Tibial nerve (tissue), 4 donors: ENCODE measurements around the gene ZNF497. TPM values are rescaled to one million over a fixed set of nuclear protein-coding genes. Genes with fewer than 3 reads are reported as not detected.

Source experiments
- DNase-seq, 2 donors: peaks; one replicate each; pipeline ENCODE4 v3.0.0-alpha.2; 2019; ENCODE audit warnings: low spot score in 2 of 2
- H3K27ac ChIP-seq, 4 donors: fragments of 200-600 bp; sonication (generic) in 3 of 4; one replicate each; pipeline ENCODE4 v1.5.1; 2017 to 2019; ENCODE audit warnings: mild to moderate bottlenecking in 1 of 4
- H3K27me3 ChIP-seq, 2 donors: fragments of 200-600 bp; sonication (generic) in 1 of 2; one replicate each; pipeline versions ENCODE4 v1.5.1 to v1.6.0; 2017 to 2019
- H3K36me3 ChIP-seq, 3 donors: fragments of 200-600 bp; sonication (generic); one replicate each; pipeline ENCODE4 v1.5.1; 2018 to 2019
- H3K4me1 ChIP-seq, 4 donors: fragments of 200-600 bp; sonication (generic) in 3 of 4; one replicate each; pipeline ENCODE4 v1.5.1; 2017 to 2019
- H3K4me3 ChIP-seq, 4 donors: fragments of 200-600 bp; sonication (generic) in 3 of 4; one replicate each; pipeline ENCODE4 v1.5.1; 2017 to 2019; ENCODE audit warnings: mild to moderate bottlenecking in 1 of 4, moderate library complexity in 1 of 4
- H3K9me3 ChIP-seq, 4 donors: fragments of 200-600 bp; sonication (generic) in 3 of 4; one replicate each; pipeline ENCODE4 v1.5.1; 2017 to 2019
- CTCF ChIP-seq, 5 experiments: fragments of 200-600 bp in 3 of 5; fragments of 450-650 bp in 2 of 5; sonication (generic) in 3 of 5; IDR thresholded peaks; one replicate each; pipeline ENCODE4 v1.5.1; 2016 to 2019; ENCODE audit warnings: antibody characterized with exemption in 5 of 5, mild to moderate bottlenecking in 3 of 5, moderate library complexity in 2 of 5
- EP300 ChIP-seq, 2 donors: sonication (generic); formaldehyde crosslinking; IDR thresholded peaks; one replicate each; pipeline ENCODE4 v1.6.1; 2017; ENCODE audit warnings: antibody characterized with exemption in 2 of 2, mild to moderate bottlenecking in 1 of 2
- POLR2A ChIP-seq, 2 donors: fragments of 450-650 bp; IDR thresholded peaks; one replicate each; pipeline ENCODE4 v1.6.1; 2017; ENCODE audit warnings: antibody characterized with exemption in 2 of 2, mild to moderate bottlenecking in 2 of 2, moderate library complexity in 2 of 2
- WGBS, 2 donors: methylation state at CpG; one replicate each; pipeline ENCODE4 v1.1.5; 2018; 5-methylcytosine and 5-hydroxymethylcytosine counted together
- small RNA-seq: library from RNA; depleted of rRNA; stranded (forward); fragments of <200 nt; gene quantifications from one replicate; pipeline ENCODE3, GENCODE V24; 2016
- total RNA-seq, 4 donors: library from RNA; depleted of rRNA; stranded (reverse); fragments of >200 nt; gene quantifications; one replicate each; pipeline ENCODE4 v1.1.0, GENCODE V29; 2016

Gene ZNF497
- total RNA-seq, 4 donors from 2014 or later, result 2.9 to 6.5 (median 3.9) TPM

GRCh38 chr19:58307736-58308135 lies 54.8 kb downstream of the ZNF497 start:
- no peak for TF ChIP-seq POLR2A (IDR thresholded peaks at IDR 0.05)
- TF ChIP-seq CTCF (IDR thresholded peaks at IDR 0.05), result no peak
- Histone ChIP-seq H3K27me3 (no peaks in the 10 kb centered on the region), H3K27ac (no peak overlapping the region), H3K4me1 (peaks cover 0 to 29% (median 14%) of the 10 kb centered on the region in 4 donors), H3K9me3 (peaks cover 0 to 2% (median 0%) of the 10 kb centered on the region in 4 donors), H3K4me3 (no peak overlapping the region), H3K36me3 (peaks cover 3 to 66% (median 15%) of the 10 kb centered on the region in 3 donors)
- no peak for DNase-seq
- WGBS, 2 donors, result 93 to 97% methylated on average over 4 of the region's 4 CpGs

GRCh38 chr19:58305932-58306323 lies 56.6 kb downstream of the ZNF497 start:
- peaks cover 0 to 61% (median 5%) of the 10 kb centered on the region in 3 donors for H3K36me3 ChIP-seq
- no peak for DNase-seq
- WGBS, 2 donors, result 53 to 66% methylated on average over 12 of the region's 12 CpGs
- no peak for TF ChIP-seq CTCF (IDR thresholded peaks at IDR 0.05)
- TF ChIP-seq POLR2A (IDR thresholded peaks at IDR 0.05), result no peak
- TF ChIP-seq EP300 (IDR thresholded peaks at IDR 0.05), result no peak
- H3K4me1 ChIP-seq, result peaks cover 0 to 29% (median 14%) of the 10 kb centered on the region in 4 donors
- peaks cover 0 to 7% (median 0%) of the 10 kb centered on the region in 4 donors for H3K9me3 ChIP-seq
- H3K4me3 ChIP-seq, result peak overlapping the region; percentile 75 to 95 (median 80)
- no peaks in the 10 kb centered on the region for H3K27me3 ChIP-seq
- H3K27ac ChIP-seq, result peak overlapping the region; percentile 75 to 95 (median 90)

- peak within 1 kb of the TSS; percentile 75 to 95 (median 90) for H3K27ac ChIP-seq
- DNase-seq, result peak; percentile 83 to 87
- WGBS, 2 donors, result 0 to 1% methylated on average over 54 to 55 of the region's 55 CpGs
- H3K4me3 ChIP-seq, result peak within 1 kb of the TSS; percentile 75 to 95 (median 80)
- no peaks in the 10 kb centered on the region for H3K27me3 ChIP-seq
- peaks cover 0 to 13% (median 0%) of the 10 kb centered on the region in 4 donors for H3K9me3 ChIP-seq
- peaks cover 0 to 29% (median 14%) of the 10 kb centered on the region in 4 donors for H3K4me1 ChIP-seq
- peaks cover 0 to 62% (median 8%) of the 10 kb centered on the region in 3 donors for H3K36me3 ChIP-seq
- TF ChIP-seq EP300 (IDR thresholded peaks at IDR 0.05) (peak; percentile 95 to 97), CTCF (IDR thresholded peaks at IDR 0.05) (peak in 4 of 5 experiments; percentile 4 to 84 (median 45)), POLR2A (IDR thresholded peaks at IDR 0.05) (peak; percentile 59 to 85)
These were observed 57.3 kb downstream of the ZNF497 start, which contains the start of gene ERVK3-1 for GRCh38 chr19:58305065-58305931. TSS of gene ERVK3-1 (plus strand) at chr19:58305377. CDS start at chr19:58312169, 6,792 bp downstream.

GRCh38 chr19:58304748-58305064 lies 57.8 kb downstream of the ZNF497 start:
- H3K9me3 ChIP-seq, result peaks cover 0 to 19% (median 0%) of the 10 kb centered on the region in 4 donors
- TF ChIP-seq CTCF (IDR thresholded peaks at IDR 0.05), result no peak
- no peak for TF ChIP-seq POLR2A (IDR thresholded peaks at IDR 0.05)
- no peak for TF ChIP-seq EP300 (IDR thresholded peaks at IDR 0.05)
- peaks cover 0 to 62% (median 14%) of the 10 kb centered on the region in 3 donors for H3K36me3 ChIP-seq
- no peak for DNase-seq
- 13% methylated on average over 7 of the region's 7 CpGs for WGBS, 2 donors
- peak overlapping the region; percentile 19 to 92 (median 79) for H3K27ac ChIP-seq
- peaks cover 0 to 29% (median 14%) of the 10 kb centered on the region in 4 donors for H3K4me1 ChIP-seq
- peak overlapping the region; percentile 75 to 95 (median 80) for H3K4me3 ChIP-seq
- H3K27me3 ChIP-seq, result no peaks in the 10 kb centered on the region

Small RNA genes lying within 50 kb of the gene (small RNA-seq; reads per million reads assigned to genes)
- not detected for gene MIR4754
- gene MIR6806, result not detected
- not detected for gene RNA5SP473

Other genes with a start within 250 kb of the ZNF497 start
- 10 to 100 TPM in 2 of 4 donors, 1 to 10 TPM in 2; 9.3 to 14.0 (median 9.9) TPM for gene ZNF329, start 212.0 kb downstream of the ZNF497 start, total RNA-seq
- 10 to 100 TPM; 27.3 to 38.8 (median 33.8) TPM for gene ZNF274, start 179.7 kb downstream of the ZNF497 start, total RNA-seq
- gene ZNF544, start 133.8 kb downstream of the ZNF497 start, total RNA-seq, result 10 to 100 TPM; 35.2 to 55.2 (median 53.3) TPM
- 10 to 100 TPM in 1 of 4 donors, 1 to 10 TPM in 3; 8.0 to 11.2 (median 8.6) TPM for gene ZNF8, start 83.8 kb downstream of the ZNF497 start, total RNA-seq
- 10 to 100 TPM; 30.0 to 59.2 (median 45.9) TPM for gene ERVK3-1, start 57.4 kb downstream of the ZNF497 start, total RNA-seq
- 1 to 10 TPM; 2.2 to 4.8 (median 4.2) TPM for gene ZSCAN22, start 35.8 kb downstream of the ZNF497 start, total RNA-seq
- gene A1BG, start 9.3 kb downstream of the ZNF497 start, total RNA-seq, result 100 to 1,000 TPM in 1 of 4 donors, 10 to 100 TPM in 3; 86.1 to 165 (median 97.6) TPM
- 1 to 10 TPM; 1.3 to 6.9 (median 2.6) TPM for gene ZNF837, start 18.3 kb upstream of the ZNF497 start, total RNA-seq
- 1,000 to 10,000 TPM; 1,161 to 1,574 (median 1,263) TPM for gene RPS5, start 24.5 kb upstream of the ZNF497 start, total RNA-seq
- not detected for gene RNF225, start 32.9 kb upstream of the ZNF497 start, total RNA-seq
- gene ZNF584, start 45.9 kb upstream of the ZNF497 start, total RNA-seq, result 10 to 100 TPM; 16.4 to 24.6 (median 20.9) TPM
- gene ZNF132, start 77.4 kb upstream of the ZNF497 start, total RNA-seq, result 10 to 100 TPM in 2 of 4 donors, 1 to 10 TPM in 2; 5.0 to 12.6 (median 8.2) TPM
- 10 to 100 TPM; 13.6 to 23.4 (median 15.5) TPM for gene ZNF324B, start 88.9 kb upstream of the ZNF497 start, total RNA-seq
- gene ZNF324, start 104.3 kb upstream of the ZNF497 start, total RNA-seq, result 10 to 100 TPM; 23.6 to 33.5 (median 30.2) TPM
- 10 to 100 TPM; 18.4 to 31.6 (median 26.2) TPM for gene ZNF446, start 113.6 kb upstream of the ZNF497 start, total RNA-seq
- 10 to 100 TPM; 10.5 to 17.7 (median 13.4) TPM for gene SLC27A5, start 149.2 kb upstream of the ZNF497 start, total RNA-seq
- gene ZBTB45, start 157.1 kb upstream of the ZNF497 start, total RNA-seq, result 10 to 100 TPM in 3 of 4 donors, 1 to 10 TPM in 1; 9.8 to 16.5 (median 12.6) TPM
- 100 to 1,000 TPM; 136 to 299 (median 159) TPM for gene TRIM28, start 181.3 kb upstream of the ZNF497 start, total RNA-seq
- 100 to 1,000 TPM in 3 of 4 donors, 10 to 100 TPM in 1; 90.0 to 146 (median 128) TPM for gene CHMP2A, start 192.4 kb upstream of the ZNF497 start, total RNA-seq
- 10 to 100 TPM; 18.4 to 38.2 (median 29.4) TPM for gene UBE2M, start 195.9 kb upstream of the ZNF497 start, total RNA-seq
- gene MZF1, start 210.6 kb upstream of the ZNF497 start, total RNA-seq, result 10 to 100 TPM; 41.6 to 88.8 (median 52.5) TPM